NCI-H446 (cell line): Measurements from ENCODE around the gene SHPK.
"Not testable (repeated sequence)": the region's sequence is repeated elsewhere in the genome, so short reads cannot be mapped to it uniquely, and the experiment has no call there.

Source experiments
- DNase-seq, 2 experiments: peaks; one replicate each; lab custom pipeline; 2025; lab: John Stamatoyannopoulos, UW

The SHPK gene

GRCh38 chr17:3590231-3590630 lies 45.8 kb downstream of the SHPK start:
- no peak for DNase-seq

- no peak for DNase-seq
These were observed 46.3 kb downstream of the SHPK start for GRCh38 chr17:3589784-3590183.

- no peak for DNase-seq
These were observed 50.2 kb downstream of the SHPK start for GRCh38 chr17:3585826-3586225.

- no peak for DNase-seq
These were observed 52.6 kb downstream of the SHPK start for GRCh38 chr17:3583456-3583855.

GRCh38 chr17:3582915-3583314 lies 53.1 kb downstream of the SHPK start:
- DNase-seq: no peak

GRCh38 chr17:3578667-3579066 lies 57.4 kb downstream of the SHPK start:
- DNase-seq: not testable (repeated sequence)

GRCh38 chr17:3576970-3577369 lies 59.1 kb downstream of the SHPK start:
- no peak for DNase-seq

- no peak for DNase-seq
These were observed 60.5 kb downstream of the SHPK start for GRCh38 chr17:3575511-3575910.

GRCh38 chr17:3574231-3574630 lies 61.8 kb downstream of the SHPK start:
- DNase-seq: no peak

GRCh38 chr17:3573246-3574100 lies 62.6 kb downstream of the SHPK start:
- DNase-seq: no peak

- DNase-seq: no peak
These were observed 63.8 kb downstream of the SHPK start for GRCh38 chr17:3572231-3572630.

- no peak for DNase-seq
These were observed 64.8 kb downstream of the SHPK start for GRCh38 chr17:3571043-3571900.

- DNase-seq: no peak
These were observed 66.4 kb downstream of the SHPK start for GRCh38 chr17:3569534-3570137.

- DNase-seq: no peak
These were observed 69.5 kb downstream of the SHPK start for GRCh38 chr17:3566551-3566950.

- no peak for DNase-seq
These were observed 70.9 kb downstream of the SHPK start for GRCh38 chr17:3565143-3565542.

- not testable (repeated sequence) for DNase-seq
These were observed 71.8 kb downstream of the SHPK start for GRCh38 chr17:3564241-3564640.

- no peak for DNase-seq
These were observed 76.8 kb downstream of the SHPK start for GRCh38 chr17:3559270-3559645.

- DNase-seq: no peak
These were observed 77.3 kb downstream of the SHPK start for GRCh38 chr17:3558603-3559269.
